ENCODE measurements around the gene FTSJ3. TPM values are rescaled to one million over a fixed set of nuclear protein-coding genes. Genes with fewer than 3 reads are reported as not detected.

The FTSJ3 gene
- total RNA-seq, 1 donor from 2014 or later = 42.0 TPM

- no peak for TF ChIP-seq CTCF (IDR thresholded peaks at IDR 0.05; ENCODE audit: partially characterized antibody, unreplicated experiment)
- peaks cover 12% of the 10 kb centered on the region for H3K9me3 Mint-ChIP-seq (ENCODE audit: unreplicated experiment)
- peak overlapping the region; percentile 10 for H3K4me3 Mint-ChIP-seq (ENCODE audit: unreplicated experiment)
- no peaks in the 10 kb centered on the region for H3K36me3 Mint-ChIP-seq (ENCODE audit: unreplicated experiment)
- peaks cover 18% of the 10 kb centered on the region for H3K27me3 Mint-ChIP-seq (ENCODE audit: unreplicated experiment)
- no peak for DNase-seq
- peak overlapping the region; percentile 74 for H3K27ac Mint-ChIP-seq (ENCODE audit: unreplicated experiment)
- peaks cover 6% of the 10 kb centered on the region for H3K4me1 Mint-ChIP-seq (ENCODE audit: low read depth, unreplicated experiment)
Measured at GRCh38 chr17:63821804-63822203, 5.7 kb downstream of the FTSJ3 start.

- Mint-ChIP-seq H3K36me3 (ENCODE audit: unreplicated experiment) (no peaks in the 10 kb centered on the region), H3K27me3 (ENCODE audit: unreplicated experiment) (peaks cover 15% of the 10 kb centered on the region), H3K27ac (ENCODE audit: unreplicated experiment) (peak overlapping the region; percentile 76), H3K4me3 (ENCODE audit: unreplicated experiment) (no peak overlapping the region), H3K9me3 (ENCODE audit: unreplicated experiment) (peaks cover 10% of the 10 kb centered on the region), H3K4me1 (ENCODE audit: low read depth, unreplicated experiment) (peaks cover 4% of the 10 kb centered on the region)
- DNase-seq = no peak
- TF ChIP-seq CTCF (IDR thresholded peaks at IDR 0.05; ENCODE audit: partially characterized antibody, unreplicated experiment) = no peak
Measured at GRCh38 chr17:63820963-63821561, 6.4 kb downstream of the FTSJ3 start.

GRCh38 chr17:63819585-63820537 lies 7.6 kb downstream of the FTSJ3 start:
- Mint-ChIP-seq H3K27me3 (ENCODE audit: unreplicated experiment) (peaks cover 14% of the 10 kb centered on the region), H3K36me3 (ENCODE audit: unreplicated experiment) (no peaks in the 10 kb centered on the region), H3K27ac (ENCODE audit: unreplicated experiment) (peak overlapping the region; percentile 54), H3K4me1 (ENCODE audit: low read depth, unreplicated experiment) (peaks cover 2% of the 10 kb centered on the region), H3K4me3 (ENCODE audit: unreplicated experiment) (no peak overlapping the region), H3K9me3 (ENCODE audit: unreplicated experiment) (peaks cover 9% of the 10 kb centered on the region)
- no peak for TF ChIP-seq CTCF (IDR thresholded peaks at IDR 0.05; ENCODE audit: partially characterized antibody, unreplicated experiment)
- no peak for DNase-seq

DNA sequence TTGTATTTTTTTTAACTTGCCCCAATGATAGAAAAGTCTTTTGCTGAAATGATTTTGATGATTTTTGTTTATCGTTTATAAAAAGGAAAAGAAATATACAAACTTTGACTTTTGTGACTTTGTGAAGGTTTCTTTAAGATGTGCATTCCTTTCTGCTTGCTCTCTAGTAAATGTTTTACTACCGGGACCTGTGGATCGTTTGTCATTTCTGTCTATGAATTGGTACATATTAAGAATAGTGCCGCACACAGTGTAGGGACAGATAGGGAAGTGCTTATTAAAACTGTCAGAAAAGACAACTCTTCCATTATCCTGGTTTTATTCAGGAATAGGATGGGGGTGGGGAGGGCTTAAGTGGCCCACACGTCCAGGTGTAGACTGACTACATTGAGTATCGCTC lies 8.3 kb downstream of the FTSJ3 start:
- Mint-ChIP-seq H3K27ac (ENCODE audit: unreplicated experiment) (peak overlapping the region; percentile 54), H3K27me3 (ENCODE audit: unreplicated experiment) (peaks cover 14% of the 10 kb centered on the region), H3K36me3 (ENCODE audit: unreplicated experiment) (no peaks in the 10 kb centered on the region), H3K4me3 (ENCODE audit: unreplicated experiment) (no peak overlapping the region), H3K4me1 (ENCODE audit: low read depth, unreplicated experiment) (peaks cover 2% of the 10 kb centered on the region), H3K9me3 (ENCODE audit: unreplicated experiment) (peaks cover 9% of the 10 kb centered on the region)
- DNase-seq = no peak
- TF ChIP-seq CTCF (IDR thresholded peaks at IDR 0.05; ENCODE audit: partially characterized antibody, unreplicated experiment) = no peak

Data from glutamatergic neuron (in vitro differentiated cells).